ENCODE measurements around the gene TMPRSS6. TPM values are rescaled to one million over a fixed set of nuclear protein-coding genes. Genes with fewer than 3 reads are reported as not detected.

TMPRSS6 gene
- total RNA-seq, 1 experiment from 2014 or later, result 0.04 TPM

GRCh38 chr22:37028692-37029674 is 80.5 kb downstream of the TMPRSS6 start:
- H3K4me3 ChIP-seq (ENCODE audit: low read length), result no peak overlapping the region
- BruUV-seq (replicated peaks), result no TSS peak
- no peaks in the 10 kb centered on the region for H3K9me2 ChIP-seq (replicated peaks; ENCODE audit: low read length)
- peaks cover 23% of the 10 kb centered on the region for H3K4me1 ChIP-seq (ENCODE audit: insufficient read depth, low read length)
- CTCF ChIA-PET, result no interaction called here
- ATAC-seq (no peak), DNase-seq (no peak)
- H3K79me2 ChIP-seq (ENCODE audit: low read length), result no peaks in the 10 kb centered on the region
- intact Hi-C loops (cut with micrococcal nuclease), result no loop called here
- H3K36me3 ChIP-seq (ENCODE audit: low read depth, low read length), result no peaks in the 10 kb centered on the region
- no peak overlapping the region for H2AFZ ChIP-seq (ENCODE audit: low read length)
- no peaks in the 10 kb centered on the region for H3K9me3 ChIP-seq (ENCODE audit: low read length)
- H3K27me3 ChIP-seq (ENCODE audit: low read length), result no peaks in the 10 kb centered on the region
- H3K27ac ChIP-seq (ENCODE audit: low read length), result no peak overlapping the region
- no peak for TF ChIP-seq EZH2phosphoT487 (IDR thresholded peaks at IDR 0.05; ENCODE audit: borderline replicate concordance, low read length)
- TF ChIP-seq EZH2 (IDR thresholded peaks at IDR 0.05; ENCODE audit: low read length, unreplicated experiment), result no peak
- no peak for TF ChIP-seq CTCF (conservative IDR thresholded peaks at IDR 0.05; ENCODE audit: low read depth, low read length)
- POLR2A ChIA-PET (ENCODE audit: unreplicated experiment), result interaction anchor here (0.6 kb wide), 1 partner anchor 63 kb away, joined by 5 read pairs; no protein-coding TSS in a partner anchor
- no peaks in the 10 kb centered on the region for H4K20me1 ChIP-seq (ENCODE audit: low read length)
- H3K9ac ChIP-seq (ENCODE audit: low read length), result no peak overlapping the region
- H3F3A ChIP-seq (ENCODE audit: low read length, unreplicated experiment), result no peaks in the 10 kb centered on the region
- H3K4me2 ChIP-seq (ENCODE audit: low read length), result no peak overlapping the region

GRCh38 chr22:37027556-37027955 is 82.0 kb downstream of the TMPRSS6 start:
- ATAC-seq, result no peak
- BruUV-seq (replicated peaks), result no TSS peak

More at GRCh38 chr22:37027556-37027955, 82.0 kb downstream of the TMPRSS6 start:
- H3K4me3 ChIP-seq (ENCODE audit: low read length), result no peak overlapping the region
- CTCF ChIA-PET, result no interaction called here
- H3K9me3 ChIP-seq (ENCODE audit: low read length), result no peaks in the 10 kb centered on the region
- TF ChIP-seq CTCF (conservative IDR thresholded peaks at IDR 0.05; ENCODE audit: low read depth, low read length) (no peak), EZH2 (IDR thresholded peaks at IDR 0.05; ENCODE audit: low read length, unreplicated experiment) (no peak)
- no peaks in the 10 kb centered on the region for H3F3A ChIP-seq (ENCODE audit: low read length, unreplicated experiment)
- no peak overlapping the region for H3K4me2 ChIP-seq (ENCODE audit: low read length)
- H4K20me1 ChIP-seq (ENCODE audit: low read length), result no peaks in the 10 kb centered on the region
- intact Hi-C loops (cut with micrococcal nuclease), result no loop called here
- no peaks in the 10 kb centered on the region for H3K79me2 ChIP-seq (ENCODE audit: low read length)
- no peak for DNase-seq
- no peaks in the 10 kb centered on the region for H3K9me2 ChIP-seq (replicated peaks; ENCODE audit: low read length)
- peaks cover 10% of the 10 kb centered on the region for H3K4me1 ChIP-seq (ENCODE audit: insufficient read depth, low read length)
- no peaks in the 10 kb centered on the region for H3K27me3 ChIP-seq (ENCODE audit: low read length)
- H3K36me3 ChIP-seq (ENCODE audit: low read depth, low read length), result no peaks in the 10 kb centered on the region
- POLR2A ChIA-PET (ENCODE audit: unreplicated experiment), result no interaction called here
- no peak overlapping the region for H2AFZ ChIP-seq (ENCODE audit: low read length)
- no peak overlapping the region for H3K9ac ChIP-seq (ENCODE audit: low read length)
- H3K27ac ChIP-seq (ENCODE audit: low read length), result no peak overlapping the region
